HepG2 (cell line): ENCODE measurements around the gene HMCN2. TPM values are rescaled to one million over a fixed set of nuclear protein-coding genes. Genes with fewer than 3 reads are reported as not detected.
A peak's percentile ranks its signal among the peaks of the same experiment; 100 is the strongest.

Source experiments
- FOSL2 ChIP-seq: sonication (generic); formaldehyde crosslinking; IDR thresholded peaks from 2 replicates; pipeline ENCODE4 v1.4.0; 2020; ENCODE audit warnings: missing genetic modification reagents
- GABPA ChIP-seq, 2 experiments: IDR thresholded peaks; 2 replicates each; pipeline ENCODE4 v1.6.1; 2011 to 2016; ENCODE audit warnings: low read depth in 2 of 2, low read length in 1 of 2, missing biosample characterization in 1 of 2, missing genetic modification characterization in 1 of 2
- HBP1 ChIP-seq: IDR thresholded peaks from 2 replicates; pipeline ENCODE4 v1.6.1; 2016; ENCODE audit warnings: low read depth, control low read depth
- HES4 ChIP-seq: sonication (generic); formaldehyde crosslinking; IDR thresholded peaks from 2 replicates; pipeline ENCODE4 v1.9.0; 2021; ENCODE audit warnings: mild to moderate bottlenecking, missing genetic modification reagents, borderline replicate concordance
- MXD3 ChIP-seq: IDR thresholded peaks from 2 replicates; pipeline ENCODE4 v1.6.1; 2016; ENCODE audit warnings: mild to moderate bottlenecking, missing biosample characterization, missing genetic modification reagents
- NFATC3 ChIP-seq: sonication (generic); formaldehyde crosslinking; IDR thresholded peaks from 2 replicates; pipeline ENCODE4 v1.5.1; 2020; ENCODE audit warnings: mild to moderate bottlenecking, missing genetic modification reagents
- NKX3-1 ChIP-seq: sonication (generic); formaldehyde crosslinking; IDR thresholded peaks from 2 replicates; pipeline ENCODE4 v1.5.0; 2020; ENCODE audit warnings: missing genetic modification reagents
- PAXIP1 ChIP-seq: sonication (generic); formaldehyde crosslinking; conservative IDR thresholded peaks from 2 replicates; pipeline ENCODE4 v1.4.0; 2020; ENCODE audit warnings: mild to moderate bottlenecking, missing genetic modification reagents, moderate library complexity
- POLR2G ChIP-seq: fragments of 200-400 bp; formaldehyde crosslinking; IDR thresholded peaks from 2 replicates; pipeline ENCODE4 v1.6.1; 2018; ENCODE audit warnings: mild to moderate bottlenecking, low read depth, low read length, moderate library complexity
- RELA ChIP-seq: sonication (generic); formaldehyde crosslinking; IDR thresholded peaks from 2 replicates; pipeline ENCODE4 v1.4.0; 2020; ENCODE audit warnings: missing genetic modification reagents
- RFX3 ChIP-seq: IDR thresholded peaks from 2 replicates; pipeline ENCODE4 v1.6.1; 2016; ENCODE audit warnings: missing biosample characterization, missing genetic modification reagents
- RNF2 ChIP-seq: fragments of 450-650 bp; conservative IDR thresholded peaks from 2 replicates; pipeline ENCODE4 v1.6.1; 2016; ENCODE audit warnings: low read depth
- SALL1 ChIP-seq: sonication (generic); formaldehyde crosslinking; IDR thresholded peaks from 2 replicates; pipeline ENCODE4 v1.8.0; 2022; ENCODE audit warnings: mild to moderate bottlenecking, missing genetic modification reagents
- SAP130 ChIP-seq: IDR thresholded peaks from 2 replicates; pipeline ENCODE4 v1.6.1; 2016; ENCODE audit warnings: low read depth
- SIX4 ChIP-seq: sonication (generic); formaldehyde crosslinking; IDR thresholded peaks from 2 replicates; pipeline ENCODE4 v1.4.0; 2020; ENCODE audit warnings: missing genetic modification reagents
- SRY ChIP-seq: sonication (generic); formaldehyde crosslinking; IDR thresholded peaks from 2 replicates; pipeline ENCODE4 v1.8.0; 2022; ENCODE audit warnings: mild to moderate bottlenecking, missing genetic modification reagents
- XBP1 ChIP-seq: sonication (generic); formaldehyde crosslinking; IDR thresholded peaks from 2 replicates; pipeline ENCODE4 v1.5.0; 2020; ENCODE audit warnings: missing genetic modification reagents
- ZBTB3 ChIP-seq: sonication (generic); formaldehyde crosslinking; IDR thresholded peaks from 2 replicates; pipeline ENCODE4 v1.4.0; 2020; ENCODE audit warnings: low read depth, mild to moderate bottlenecking, moderate library complexity, missing genetic modification reagents, borderline replicate concordance
- ZBTB46 ChIP-seq: sonication (generic); formaldehyde crosslinking; IDR thresholded peaks from 2 replicates; pipeline ENCODE4 v1.4.0; 2020; ENCODE audit warnings: mild to moderate bottlenecking, missing genetic modification reagents, borderline replicate concordance
- ZNF124 ChIP-seq: sonication (generic); formaldehyde crosslinking; IDR thresholded peaks from 2 replicates; pipeline ENCODE4 v1.4.0; 2020; ENCODE audit warnings: missing genetic modification reagents
- ZNF331 ChIP-seq: sonication (generic); formaldehyde crosslinking; IDR thresholded peaks from 2 replicates; pipeline ENCODE4 v1.4.0; 2020; ENCODE audit warnings: missing genetic modification reagents
- ZNF451 ChIP-seq: sonication (generic); formaldehyde crosslinking; IDR thresholded peaks from 2 replicates; pipeline ENCODE4 v1.5.0; 2020; ENCODE audit warnings: mild to moderate bottlenecking, missing genetic modification reagents
- ZNF552 ChIP-seq: sonication (generic); formaldehyde crosslinking; IDR thresholded peaks from 2 replicates; pipeline ENCODE4 v1.9.0; 2022; ENCODE audit warnings: missing genetic modification reagents, mild to moderate bottlenecking, borderline replicate concordance
- ZNF75D ChIP-seq: sonication (generic); formaldehyde crosslinking; IDR thresholded peaks from 2 replicates; pipeline ENCODE4 v1.8.1; 2023; ENCODE audit warnings: missing genetic modification reagents, mild to moderate bottlenecking, borderline replicate concordance
- ZNF878 ChIP-seq: sonication (generic); formaldehyde crosslinking; IDR thresholded peaks from 2 replicates; pipeline ENCODE4 v1.8.1; 2023; ENCODE audit warnings: mild to moderate bottlenecking, missing genetic modification reagents, moderate library complexity
- polyA plus RNA-seq, 8 experiments: library from polyadenylated mRNA; depleted of rRNA in 3 of 8; stranded (reverse) in 7 of 8; unstranded in 1 of 8; fragments of >200 nt; fragmentation: Illumina TruSeq in 4 of 8; extraction: Trizol in 4 of 8; gene quantifications; 2 replicates each; pipeline versions ENCODE4 v1.2.1 to v1.2.3, GENCODE V29; 2011 to 2016; ENCODE audit warnings: low read depth in 4 of 8, missing spikeins in 1 of 8, mixed read lengths in 1 of 8; ENCODE audit not compliant: insufficient read depth in 1 of 8
- total RNA-seq, 5 experiments: library from RNA; depleted of rRNA; stranded (reverse); fragments of >200 nt; fragmentation: Illumina TruSeq; extraction: Trizol; gene quantifications; 2 replicates each; pipeline ENCODE4 v1.2.3, GENCODE V29; 2016; ENCODE audit warnings: low read depth in 1 of 5

Gene HMCN2
- total and polyA plus RNA-seq, 2 of the 13 experiments (the other 11 are each of a cell fraction or from before 2014, with no cell fraction given) = 0.09 TPM; not detected in 1

GRCh38 chr9:130298662-130299279, 33.2 kb downstream of the HMCN2 start (continued):
- peak; percentile 51; the same call in 1 of the 2 replicates for TF ChIP-seq ZNF331 (CRISPR knock-in tag)
- TF ChIP-seq PAXIP1 (CRISPR knock-in tag) = no peak
- no peak for TF ChIP-seq RELA (CRISPR knock-in tag)
- 0 out of 2 replicates have a peak, but pooled peaks have one; percentile 14 for TF ChIP-seq FOSL2 (CRISPR knock-in tag)
- no peak for TF ChIP-seq RNF2
- 0 out of 2 replicates have a peak, but pooled peaks have one; percentile 30 for TF ChIP-seq HES4
- no peak for TF ChIP-seq NKX3-1
- TF ChIP-seq ZBTB46 (CRISPR knock-in tag) = no peak
- 0 out of 2 replicates have a peak, but pooled peaks have one; percentile 32 for TF ChIP-seq SAP130 (CRISPR knock-in tag)
- TF ChIP-seq HBP1 = no peak
- TF ChIP-seq ZNF878 (CRISPR knock-in tag) = no peak
- TF ChIP-seq SRY (CRISPR knock-in tag) = peak; percentile 56; the same call in 1 of the 2 replicates
- TF ChIP-seq RFX3 (CRISPR knock-in tag) = no peak
- TF ChIP-seq ZNF124 (CRISPR knock-in tag) = no peak
- TF ChIP-seq ZNF75D = no peak
- no peak for TF ChIP-seq POLR2G
- no peak for TF ChIP-seq XBP1 (CRISPR knock-in tag)
- TF ChIP-seq ZNF552 (CRISPR knock-in tag) = no peak
- no peak for TF ChIP-seq SIX4 (CRISPR knock-in tag)
- TF ChIP-seq MXD3 (CRISPR knock-in tag) = peak; percentile 42; the same call in 1 of the 2 replicates
- no peak for TF ChIP-seq NFATC3 (CRISPR knock-in tag)
- no peak for TF ChIP-seq ZNF451 (CRISPR knock-in tag)
- no peak for TF ChIP-seq ZBTB3 (CRISPR knock-in tag)
- TF ChIP-seq GABPA (IDR thresholded peaks at IDR 0.05; ENCODE audit: low read depth, low read length) = no peak
- TF ChIP-seq GABPA (CRISPR knock-in tag; IDR thresholded peaks at IDR 0.05; ENCODE audit: low read depth) = no peak
- peak; percentile 47 for TF ChIP-seq SALL1 (CRISPR knock-in tag)
